ENCODE data around the gene BRIP1.

Gene BRIP1

GRCh38 chr17:61718022-61718421, 145.3 kb downstream of the BRIP1 start:
- H3K4me3 ChIP-seq (ENCODE audit: low read length) = no peak overlapping the region
- no peak for TF ChIP-seq CTCF (conservative IDR thresholded peaks at IDR 0.05; ENCODE audit: low read length)
- no peak for DNase-seq (ENCODE audit: low read depth)

DNA sequence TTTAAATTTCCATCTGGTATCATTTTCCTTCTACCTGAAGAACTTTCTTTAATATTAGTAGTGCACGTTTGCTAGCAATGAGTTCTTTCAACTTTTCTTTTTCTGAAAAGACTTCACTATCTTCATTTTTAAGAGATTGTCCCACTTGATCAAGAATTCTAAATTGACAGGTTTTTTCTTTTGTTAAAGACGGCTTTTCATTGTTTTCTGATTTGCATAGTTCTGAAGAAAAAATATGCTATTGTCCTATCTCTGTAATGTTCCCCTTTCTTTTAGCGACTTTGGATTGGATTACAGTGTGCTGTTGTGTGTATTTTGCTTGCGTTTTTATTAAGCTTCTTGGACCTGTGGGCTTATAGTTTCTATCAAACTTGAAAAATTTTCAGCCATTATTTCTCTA, 146.0 kb downstream of the BRIP1 start:
- no peak overlapping the region for H3K4me3 ChIP-seq (ENCODE audit: low read length)
- no peak for TF ChIP-seq CTCF (conservative IDR thresholded peaks at IDR 0.05; ENCODE audit: low read length)
- DNase-seq (ENCODE audit: low read depth) = no peak

GRCh38 chr17:61716225-61716829, 147.0 kb downstream of the BRIP1 start:
- no peak for TF ChIP-seq CTCF (conservative IDR thresholded peaks at IDR 0.05; ENCODE audit: low read length)
- H3K4me3 ChIP-seq (ENCODE audit: low read length) = no peak overlapping the region
- DNase-seq (ENCODE audit: low read depth) = no peak

- no peak for DNase-seq (ENCODE audit: low read depth)
- no peak overlapping the region for H3K4me3 ChIP-seq (ENCODE audit: low read length)
- no peak for TF ChIP-seq CTCF (conservative IDR thresholded peaks at IDR 0.05; ENCODE audit: low read length)
Measured at GRCh38 chr17:61715348-61715747, 148.0 kb downstream of the BRIP1 start.

GRCh38 chr17:61714300-61714699, 149.0 kb downstream of the BRIP1 start:
- no peak for DNase-seq (ENCODE audit: low read depth)
- no peak overlapping the region for H3K4me3 ChIP-seq (ENCODE audit: low read length)
- no peak for TF ChIP-seq CTCF (conservative IDR thresholded peaks at IDR 0.05; ENCODE audit: low read length)

DNA sequence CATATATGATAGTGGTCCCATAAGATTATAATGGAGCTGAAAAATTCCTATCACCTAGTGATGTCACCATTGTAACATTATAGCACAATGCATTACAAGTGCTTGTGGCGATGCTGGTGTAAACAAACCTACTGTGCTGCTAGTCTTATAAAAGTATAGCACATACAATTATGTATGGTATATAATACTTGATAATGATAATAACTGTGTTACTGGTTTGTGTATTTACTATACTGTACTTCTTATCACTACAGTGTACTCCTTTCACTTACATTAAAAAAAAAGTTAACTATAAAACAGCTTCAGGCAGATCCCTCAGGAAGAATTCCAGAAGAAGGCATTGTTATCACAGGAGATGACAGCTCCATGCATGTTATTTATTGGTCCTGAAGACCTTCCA, 150.3 kb downstream of the BRIP1 start:
- DNase-seq (ENCODE audit: low read depth) = no peak
- H3K4me3 ChIP-seq (ENCODE audit: low read length) = no peak overlapping the region
- no peak for TF ChIP-seq CTCF (conservative IDR thresholded peaks at IDR 0.05; ENCODE audit: low read length)

DNA sequence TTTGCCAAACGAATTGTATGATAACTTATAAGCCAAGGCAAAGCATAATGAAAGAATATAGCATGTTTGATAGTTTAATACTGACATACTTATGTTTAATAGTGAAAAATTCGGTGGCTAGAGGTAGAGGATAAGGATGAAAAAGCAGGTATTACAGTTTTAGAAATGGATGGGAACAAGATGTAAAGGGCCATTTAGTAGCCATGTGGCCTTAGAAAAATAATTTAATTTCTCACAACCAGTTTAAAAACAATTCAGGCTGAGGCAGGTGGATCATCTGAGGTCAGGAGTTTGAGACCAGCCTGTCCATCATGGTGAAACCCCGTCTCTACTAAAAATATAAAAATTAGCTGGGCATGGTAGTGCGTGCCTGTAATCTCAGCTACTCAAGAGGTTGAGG, 152.8 kb downstream of the BRIP1 start:
- TF ChIP-seq CTCF (conservative IDR thresholded peaks at IDR 0.05; ENCODE audit: low read length) = no peak
- no peak for DNase-seq (ENCODE audit: low read depth)
- H3K4me3 ChIP-seq (ENCODE audit: low read length) = no peak overlapping the region
